Endothelial cell of hepatic sinusoid (primary cell): ENCODE data around the gene TCF7L1.

Experiments
- in situ Hi-C: cut with HindIII; loops from 2 replicates; pipeline ENCODE4 v1.10.0; 2017; ENCODE audit warnings: low sequenced_read_pairs

TCF7L1 gene

DNA sequence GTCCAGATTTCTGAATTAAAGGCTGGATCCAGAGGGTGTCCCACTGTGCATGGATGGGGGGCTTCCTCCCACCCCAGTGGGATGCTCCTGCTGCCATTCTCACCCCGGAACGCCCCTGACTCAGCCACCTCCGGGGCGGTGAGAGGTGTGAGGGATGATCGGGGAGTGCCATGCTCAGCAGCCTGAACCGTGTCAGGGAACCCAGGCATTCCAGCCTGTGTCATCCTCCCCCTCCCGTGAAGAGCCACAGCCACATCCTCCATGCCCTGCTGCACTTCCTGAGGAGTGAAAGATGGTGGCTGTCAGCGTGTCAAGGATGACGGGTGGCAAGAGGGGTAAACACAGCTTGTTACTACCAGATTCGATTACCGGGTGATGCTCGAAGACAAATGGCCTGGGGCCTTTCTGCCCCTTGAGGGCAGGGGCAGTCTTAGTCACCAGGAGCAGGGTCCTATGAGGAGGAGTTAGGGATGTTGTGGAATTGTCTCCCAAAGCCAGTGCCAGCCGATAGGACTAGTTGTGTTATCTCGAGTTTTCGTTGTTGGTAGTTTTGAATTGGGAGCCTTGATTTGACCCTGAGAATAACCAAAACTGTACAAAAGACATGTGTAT is 80.8 kb downstream of the TCF7L1 start:
- in situ Hi-C loops: no loop called here

DNA sequence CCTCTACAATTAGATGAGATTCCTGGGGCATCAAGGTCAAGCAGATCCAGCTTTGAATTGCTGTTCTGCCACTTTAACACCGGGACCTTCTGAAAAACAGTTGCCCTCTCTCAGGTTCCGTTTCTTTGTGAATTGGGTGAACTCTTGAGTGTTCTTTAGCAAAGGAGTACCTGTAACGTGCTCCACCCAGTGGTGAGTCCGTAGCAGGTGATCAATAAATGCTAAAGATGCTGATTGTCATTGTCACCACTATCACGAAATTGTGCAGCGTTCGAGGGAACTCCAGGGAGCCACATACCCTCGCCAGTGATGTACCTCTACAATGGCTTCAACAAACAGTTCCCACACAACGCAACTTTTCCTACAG is 81.9 kb downstream of the TCF7L1 start:
- in situ Hi-C loops: no loop called here

DNA sequence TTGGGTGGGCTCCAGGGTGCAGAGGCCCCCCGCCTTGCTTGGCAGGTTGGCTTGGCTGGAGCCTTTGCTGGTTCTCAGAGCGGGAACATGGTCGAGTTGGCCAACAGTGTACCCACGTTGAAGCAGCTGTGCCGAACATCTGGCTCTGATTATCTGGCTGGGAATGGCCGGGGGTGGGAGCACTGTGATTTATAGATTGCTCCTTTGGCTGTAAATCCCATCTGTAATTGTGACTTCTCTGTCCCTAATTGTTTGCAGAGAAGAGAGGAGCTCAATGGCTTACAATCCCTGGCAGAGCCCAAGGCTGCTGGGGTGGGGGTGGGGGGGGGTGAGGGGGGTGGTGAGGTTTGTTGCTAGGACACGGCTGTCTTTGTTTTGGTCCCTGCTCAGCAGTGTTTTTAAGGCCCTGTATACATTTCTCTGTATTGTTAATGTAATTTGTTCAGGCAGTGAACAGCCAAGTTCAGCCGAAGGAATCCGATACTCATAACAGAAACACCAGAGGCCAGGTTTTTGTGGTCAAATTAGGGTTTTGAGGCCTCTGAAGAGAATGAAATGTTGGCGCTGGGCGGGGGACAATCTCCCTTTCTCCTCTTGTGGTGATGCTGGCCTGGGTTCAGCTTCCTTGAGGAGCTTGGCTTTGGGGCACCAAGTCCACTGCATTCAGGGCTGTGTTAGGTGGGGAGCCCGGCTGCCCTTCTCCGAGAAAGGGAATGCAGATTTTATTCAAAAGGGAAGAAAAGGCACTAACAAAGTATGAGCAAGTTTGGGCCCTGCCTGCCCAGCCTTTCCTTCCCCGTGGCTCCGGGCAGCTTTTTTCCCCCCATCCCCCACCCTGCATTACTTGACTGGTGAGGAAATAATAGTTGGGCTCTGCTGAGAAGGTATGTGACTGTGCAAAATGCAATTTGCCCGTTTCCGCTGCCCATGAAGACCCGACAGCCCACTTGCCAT is 82.5 kb downstream of the TCF7L1 start:
- in situ Hi-C loops: no loop called here

DNA sequence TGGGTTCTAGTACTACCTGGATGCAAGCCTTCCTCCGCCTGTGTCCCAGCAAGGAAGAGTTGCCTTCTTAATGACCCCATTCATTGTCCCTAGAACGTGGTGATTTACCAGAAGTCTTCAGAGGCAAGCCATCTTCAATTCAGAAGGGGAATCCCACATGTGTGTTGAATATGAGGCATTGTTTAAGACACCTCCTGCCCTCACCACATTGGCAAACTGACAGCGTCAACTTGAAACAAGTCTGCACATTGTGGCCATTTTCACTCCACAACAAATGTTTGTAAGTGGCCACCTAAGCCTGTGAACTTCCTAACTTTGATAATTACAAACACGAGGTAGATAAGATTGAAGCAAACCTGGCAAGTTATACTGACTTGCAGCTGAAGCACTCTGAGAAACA is 83.7 kb downstream of the TCF7L1 start:
- in situ Hi-C loops: no loop called here

DNA sequence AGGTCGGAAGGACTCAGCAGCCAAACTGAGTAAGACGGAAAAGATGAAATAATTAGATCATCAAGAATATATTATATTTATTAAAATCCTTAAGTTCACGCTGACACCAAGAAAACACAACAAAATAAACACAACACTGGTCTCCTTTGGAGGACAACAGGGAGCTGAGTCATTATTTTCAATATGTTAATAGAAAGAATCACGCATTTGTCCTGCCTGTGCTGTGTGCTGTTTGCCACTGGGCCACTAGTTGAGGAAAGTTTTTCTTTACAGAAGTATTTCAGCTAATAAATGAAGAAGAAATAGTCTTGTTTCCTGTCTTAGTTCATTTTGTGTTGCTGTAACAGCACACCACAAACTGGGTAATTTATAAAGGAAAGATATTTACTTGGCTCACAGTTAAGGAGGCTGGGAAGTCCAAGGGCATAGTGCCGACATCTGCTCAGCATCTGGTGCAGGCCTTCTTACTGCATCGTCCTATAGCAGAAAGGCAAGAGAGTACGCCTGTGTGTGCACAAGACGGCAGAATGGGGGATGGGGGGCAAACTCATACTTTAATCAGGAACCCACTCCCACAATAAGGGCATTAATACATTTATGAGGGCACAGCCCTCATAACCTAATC is 88.0 kb downstream of the TCF7L1 start:
- in situ Hi-C loops: no loop called here

DNA sequence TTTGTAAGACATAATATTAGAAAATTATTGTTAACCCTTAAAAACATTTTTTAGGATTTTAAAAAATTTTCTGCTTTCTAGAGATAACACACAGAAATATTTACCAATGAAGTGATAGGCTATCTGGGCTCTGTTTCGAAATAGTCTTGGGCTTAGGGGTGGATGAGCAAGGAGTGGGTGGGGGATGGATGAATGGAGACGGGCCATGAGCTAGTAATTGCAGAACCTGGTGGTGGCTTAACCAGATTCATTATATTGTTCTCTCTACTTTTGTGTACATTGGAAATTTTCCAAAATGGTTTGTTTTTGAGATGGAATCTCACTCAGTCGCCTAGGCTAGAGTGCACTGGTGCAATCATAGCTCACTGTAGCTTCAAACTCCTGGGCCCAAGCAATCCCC is 89.6 kb downstream of the TCF7L1 start:
- in situ Hi-C loops: no loop called here

DNA sequence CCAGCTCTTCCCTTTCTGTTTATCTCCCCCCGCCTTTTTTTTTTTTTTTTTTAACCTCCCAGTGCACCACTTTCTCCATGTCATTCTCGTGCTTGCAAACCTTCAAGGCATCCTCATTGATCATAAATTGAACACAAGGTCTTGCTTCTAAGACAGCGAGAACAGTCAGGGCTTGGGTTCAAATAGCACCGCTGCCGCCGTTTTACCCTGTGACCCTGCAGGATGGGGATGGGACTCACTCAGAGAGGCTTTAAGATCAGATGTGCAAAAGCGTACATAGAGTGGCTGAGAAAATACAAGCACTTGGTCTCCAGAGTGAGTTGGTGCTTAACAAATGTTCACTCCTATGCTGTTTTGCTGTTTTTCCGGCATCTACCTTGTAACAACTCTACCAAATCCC is 93.6 kb downstream of the TCF7L1 start:
- in situ Hi-C loops: no loop called here

DNA sequence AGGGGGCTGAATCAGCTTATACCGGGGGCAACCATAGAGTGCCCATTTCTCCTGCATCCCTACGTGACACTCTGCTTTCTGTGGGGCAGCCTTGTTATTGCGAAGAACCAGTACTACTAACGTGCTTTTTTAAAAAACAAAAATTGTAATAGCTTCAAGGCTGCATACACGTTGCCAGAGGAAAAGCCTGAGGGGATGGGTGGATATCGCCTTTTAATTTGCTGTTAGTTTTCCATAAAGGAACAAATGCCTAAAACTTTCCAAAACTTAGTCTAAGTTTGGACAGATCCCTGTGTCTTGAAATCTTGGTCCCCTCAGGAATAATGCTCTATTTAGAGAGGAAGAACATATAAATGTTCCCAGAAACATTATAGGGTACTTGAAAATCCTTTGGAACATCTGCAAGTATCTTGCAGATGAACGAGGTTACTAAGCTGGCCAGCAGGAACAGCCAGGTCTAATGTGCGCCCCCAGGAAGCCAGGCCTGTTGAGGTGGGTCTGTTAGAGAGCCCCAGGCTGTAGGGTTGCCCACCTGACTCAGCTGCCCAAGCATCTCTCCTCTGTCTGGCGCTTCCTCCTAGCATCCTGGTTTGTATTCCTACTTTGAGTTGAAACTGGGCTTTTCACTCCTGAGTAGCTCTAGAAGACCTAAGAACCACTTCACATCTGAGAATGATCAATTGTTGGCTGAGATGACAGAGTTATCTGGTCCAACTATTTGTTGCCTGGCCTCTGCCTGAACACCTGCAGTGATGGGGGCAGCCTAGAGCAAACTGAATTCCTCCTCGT is 97.7 kb downstream of the TCF7L1 start:
- in situ Hi-C loops: no loop called here

DNA sequence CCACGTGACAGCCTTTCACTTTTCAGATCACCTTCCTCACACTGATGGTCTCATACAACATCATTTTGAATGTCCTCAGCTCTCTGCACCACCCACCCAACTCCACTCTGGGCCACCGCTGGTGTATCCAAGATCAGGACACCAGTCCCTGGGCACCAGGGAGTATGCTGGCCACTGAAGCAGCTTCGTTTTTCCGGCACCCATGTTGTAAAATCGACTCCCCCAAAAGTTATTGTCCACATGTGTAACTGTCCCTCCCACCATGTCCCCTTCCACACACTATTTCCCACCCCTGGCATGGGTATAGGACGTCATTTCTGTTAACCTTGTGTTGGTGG is 98.2 kb downstream of the TCF7L1 start:
- in situ Hi-C loops: no loop called here

DNA sequence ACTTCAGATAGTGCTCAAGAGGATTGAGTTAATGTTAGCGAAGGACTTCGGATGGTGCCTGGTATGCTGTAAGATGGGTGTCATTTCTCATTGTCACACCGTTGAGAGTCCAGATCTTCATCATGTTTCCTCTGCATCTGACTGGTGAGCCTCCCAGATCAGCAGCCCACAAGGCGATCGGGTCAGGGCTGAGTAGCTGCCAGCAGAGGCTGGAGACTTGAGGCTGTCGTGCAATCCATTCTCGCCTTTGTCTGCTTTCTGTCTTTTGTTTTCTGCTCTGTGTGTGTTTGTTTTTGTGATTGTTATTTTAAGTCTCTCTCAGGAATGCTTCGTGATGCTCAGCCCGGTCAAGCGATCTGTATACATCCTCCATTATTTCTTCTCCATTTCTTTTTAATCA is 98.8 kb downstream of the TCF7L1 start:
- in situ Hi-C loops: no loop called here

DNA sequence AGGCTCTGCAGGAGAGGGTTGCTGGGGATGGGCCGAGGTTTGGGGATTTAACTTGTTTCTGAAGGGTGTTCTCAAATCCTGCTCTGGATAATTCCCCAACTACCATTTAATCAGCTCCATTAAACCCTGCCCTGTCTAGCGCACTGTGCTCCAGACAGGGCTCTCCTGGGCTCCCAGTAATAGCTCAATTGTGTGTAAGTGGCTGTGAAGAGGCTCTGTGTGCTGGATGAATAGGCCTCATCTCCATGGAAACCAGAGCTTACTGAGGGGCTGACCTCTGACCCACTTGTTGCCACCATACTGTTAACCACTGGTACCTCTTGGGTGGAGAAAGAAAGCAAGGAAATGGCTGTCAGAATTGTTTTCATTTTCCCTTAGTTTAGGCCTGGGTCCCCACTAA is 101.7 kb downstream of the TCF7L1 start:
- in situ Hi-C loops: no loop called here

DNA sequence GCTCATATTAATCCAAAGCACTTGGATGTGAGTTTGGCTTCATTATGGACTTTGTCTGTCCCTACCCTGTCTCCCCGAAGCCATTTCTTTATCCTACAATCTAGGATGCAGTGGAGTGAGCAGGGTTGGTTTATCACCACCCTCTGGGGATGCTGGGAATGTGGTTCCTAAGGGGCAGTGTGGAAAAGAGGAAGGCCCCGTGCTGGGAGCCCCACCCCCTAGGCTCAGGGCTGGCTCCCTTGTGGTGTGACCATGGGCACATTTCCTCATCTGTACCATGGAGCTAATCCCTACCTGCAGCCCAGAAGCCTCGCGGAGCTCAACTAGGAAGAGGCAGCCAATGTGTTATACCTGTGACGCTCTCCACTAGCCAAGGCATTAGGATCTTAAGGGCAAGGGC is 102.1 kb downstream of the TCF7L1 start:
- in situ Hi-C loops: no loop called here

DNA sequence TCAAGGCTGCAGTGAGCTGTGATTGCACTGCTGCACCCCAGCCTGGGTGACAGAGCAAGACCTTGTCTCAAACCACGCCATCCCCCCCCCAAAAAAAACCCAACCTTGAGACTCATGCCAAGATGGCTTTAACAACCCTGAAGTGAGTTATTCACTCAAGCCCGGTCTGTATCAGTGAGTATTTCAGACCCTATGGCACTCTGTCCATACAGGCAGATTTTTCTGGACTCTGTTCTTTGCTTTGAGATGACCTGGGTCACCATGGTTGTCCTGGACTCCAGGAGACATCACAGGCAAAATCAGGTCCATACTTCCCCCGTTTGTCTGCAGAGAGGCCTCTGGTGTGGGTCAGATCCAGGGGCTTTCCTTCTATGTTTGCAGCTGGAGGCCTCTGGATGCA is 102.9 kb downstream of the TCF7L1 start:
- in situ Hi-C loops: no loop called here

DNA sequence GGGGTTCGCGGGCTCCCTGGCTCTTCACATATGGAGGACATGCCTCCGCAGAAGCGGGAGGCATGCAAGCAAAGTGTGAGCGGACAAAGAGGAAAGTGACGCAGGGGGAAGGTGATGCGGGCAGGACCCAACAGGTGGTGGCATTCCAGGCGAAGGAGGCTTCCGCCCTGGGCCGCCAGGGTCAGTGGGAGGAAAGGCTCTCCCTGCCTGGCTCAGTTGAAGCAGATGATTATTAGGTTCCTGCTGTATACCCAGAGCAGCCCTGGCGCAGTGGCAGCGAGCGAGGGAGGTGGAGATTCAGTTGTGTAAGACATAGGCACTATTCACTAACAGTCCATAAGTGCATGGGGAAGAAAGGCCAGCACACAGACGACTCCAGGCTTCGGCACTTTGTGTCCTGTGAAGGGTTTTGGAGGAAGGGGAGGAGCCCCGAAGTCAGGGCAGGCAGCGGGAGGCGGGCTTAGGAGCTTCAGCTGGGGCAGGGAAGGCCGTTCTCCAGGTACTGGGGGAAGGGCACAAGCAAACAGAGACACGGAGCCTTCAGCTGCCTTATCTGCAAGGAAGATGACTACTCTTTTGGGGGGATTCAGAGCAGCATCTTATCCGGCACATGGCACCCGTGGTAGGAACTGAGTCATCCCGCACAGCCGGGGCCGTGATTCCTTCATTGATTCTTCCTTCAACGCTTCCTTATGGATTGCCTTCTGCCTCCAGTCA is 104.8 kb downstream of the TCF7L1 start:
- in situ Hi-C loops: no loop called here

DNA sequence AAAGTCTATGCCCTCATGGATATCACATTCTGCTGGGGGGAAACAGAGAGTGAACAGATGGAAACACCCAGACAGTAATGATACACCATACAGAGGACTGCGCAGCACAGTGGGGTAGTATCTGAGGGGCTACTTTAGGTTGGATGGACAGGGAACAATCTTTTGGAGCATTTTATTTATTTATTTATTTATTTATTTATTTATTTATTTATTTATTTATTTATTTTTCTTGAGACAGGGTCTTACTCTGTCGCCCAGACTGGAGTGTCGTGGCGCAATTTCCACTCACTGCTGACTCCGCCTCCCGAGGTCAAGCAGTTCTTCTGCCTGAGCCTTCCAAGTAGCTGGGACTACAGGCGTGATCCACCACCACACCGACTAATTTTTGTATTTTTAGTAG is 105.4 kb downstream of the TCF7L1 start:
- in situ Hi-C loops: no loop called here

DNA sequence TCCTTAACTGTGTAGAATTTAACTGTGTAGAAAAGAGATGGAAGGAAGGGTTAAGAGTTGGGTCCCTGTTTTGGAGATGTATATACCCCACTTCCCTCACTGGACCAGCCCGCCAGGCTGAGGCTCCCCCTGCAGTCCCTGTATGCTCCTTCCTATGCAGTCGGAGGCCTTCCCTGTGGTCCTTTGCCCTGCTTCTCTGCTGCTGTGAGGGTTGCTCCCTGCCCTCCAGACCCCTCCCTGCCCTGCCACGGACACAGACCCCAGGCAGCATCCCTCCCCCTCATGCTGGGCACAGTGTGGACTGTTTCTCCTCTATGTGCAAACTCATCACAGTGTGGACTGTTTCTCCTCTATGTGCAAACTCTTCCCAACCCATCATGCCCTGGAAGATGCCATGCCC is 105.9 kb downstream of the TCF7L1 start:
- in situ Hi-C loops: no loop called here

DNA sequence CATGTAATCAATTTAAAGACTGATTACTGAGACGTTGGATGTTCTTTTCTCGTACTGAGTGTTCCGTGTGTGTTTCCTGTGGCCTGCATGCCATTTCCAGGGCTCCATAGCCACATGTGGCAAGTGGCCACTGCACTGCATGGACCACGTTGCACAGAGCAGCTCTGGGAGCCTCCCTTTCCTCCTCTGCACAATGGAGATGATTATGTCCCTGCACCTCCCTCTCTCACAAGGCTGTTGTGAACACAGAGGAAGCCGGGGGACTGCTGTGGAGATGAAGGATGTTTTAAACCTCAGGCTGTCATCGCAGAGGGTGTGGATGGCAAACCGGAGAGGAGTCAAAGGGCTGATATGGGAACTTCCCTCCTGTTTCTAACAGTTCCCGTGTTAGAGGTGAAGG is 106.9 kb downstream of the TCF7L1 start:
- in situ Hi-C loops: loop anchor here (5.0 kb wide), 1 partner anchor 37 kb away; no protein-coding TSS in a partner anchor

DNA sequence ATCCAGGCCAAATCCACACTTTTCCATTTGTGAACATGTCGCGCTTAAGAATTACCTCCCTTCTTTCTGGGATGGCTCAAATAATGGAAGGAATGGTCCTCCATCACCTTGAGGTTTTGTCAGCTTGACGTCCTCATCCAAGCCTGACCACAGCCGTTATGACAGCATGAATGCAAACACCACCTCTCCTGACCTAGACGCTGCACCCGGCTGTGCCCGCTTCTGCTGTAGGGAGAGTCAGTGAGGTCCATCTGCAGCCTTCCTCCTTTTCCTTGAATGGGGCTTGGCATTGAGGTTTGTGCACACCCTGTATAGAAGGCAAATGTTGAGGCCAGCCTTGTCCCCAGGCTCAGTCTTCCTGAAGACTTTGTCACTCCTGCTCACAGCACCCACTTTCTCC is 109.1 kb downstream of the TCF7L1 start:
- in situ Hi-C loops: loop anchor here (5.0 kb wide), 1 partner anchor 35 kb away; no protein-coding TSS in a partner anchor

DNA sequence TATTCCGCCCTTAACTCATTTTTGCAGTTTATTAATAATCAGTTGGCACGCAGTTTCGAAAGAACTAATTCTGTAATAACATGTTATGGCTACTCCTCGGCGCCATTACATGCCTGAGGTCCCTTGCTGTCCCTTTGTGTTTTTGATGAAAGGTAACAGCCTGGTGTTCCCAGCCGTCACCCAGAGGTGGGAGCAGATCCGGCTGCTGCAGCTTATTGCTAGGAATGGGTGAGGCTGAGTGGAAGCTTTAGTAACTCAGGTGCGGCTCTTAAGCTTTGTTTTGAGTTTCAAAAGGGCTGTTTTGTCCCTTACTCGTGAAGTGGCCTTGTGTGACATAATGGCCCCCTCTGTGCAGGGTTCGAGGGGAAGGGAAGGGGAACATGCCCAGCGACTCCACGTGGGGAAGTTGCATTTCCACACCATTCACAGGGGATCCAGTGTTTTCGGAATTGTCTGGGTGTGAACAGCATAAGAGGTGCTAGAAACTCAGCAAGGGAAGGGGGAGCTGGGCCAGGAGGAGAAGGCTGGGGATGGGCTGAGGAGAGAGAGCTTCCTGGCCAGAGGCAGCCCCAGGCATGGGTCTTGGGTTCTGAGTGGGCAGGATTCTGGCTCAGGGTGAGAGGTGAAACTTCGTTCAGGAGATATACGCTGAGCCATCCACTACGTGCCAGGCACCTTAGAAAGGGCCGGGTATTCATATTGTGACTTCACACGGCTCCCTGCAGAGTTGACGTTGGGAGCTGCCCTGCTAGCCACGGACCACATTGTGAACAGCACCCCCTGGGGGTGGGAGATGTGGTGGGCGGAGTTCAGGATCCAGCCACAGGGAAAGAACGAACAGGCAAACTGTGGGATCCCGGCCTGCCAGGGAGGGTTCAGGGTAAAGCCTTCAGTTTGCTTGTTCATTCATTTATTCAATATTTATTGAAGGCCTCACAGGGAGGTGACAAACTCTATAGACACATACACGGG is 110.2 kb downstream of the TCF7L1 start:
- in situ Hi-C loops: loop anchor here (5.0 kb wide), 1 partner anchor 34 kb away; no protein-coding TSS in a partner anchor
